ENCODE measurements around the gene RBM34.
A peak's percentile ranks its signal among the peaks of the same experiment; 100 is the strongest.

RBM34 gene

GRCh38 chr1:235152235-235152634, 8.8 kb downstream of the RBM34 start:
- no peak for DNase-seq (ENCODE audit: low read depth in 3 of 3)

DNA sequence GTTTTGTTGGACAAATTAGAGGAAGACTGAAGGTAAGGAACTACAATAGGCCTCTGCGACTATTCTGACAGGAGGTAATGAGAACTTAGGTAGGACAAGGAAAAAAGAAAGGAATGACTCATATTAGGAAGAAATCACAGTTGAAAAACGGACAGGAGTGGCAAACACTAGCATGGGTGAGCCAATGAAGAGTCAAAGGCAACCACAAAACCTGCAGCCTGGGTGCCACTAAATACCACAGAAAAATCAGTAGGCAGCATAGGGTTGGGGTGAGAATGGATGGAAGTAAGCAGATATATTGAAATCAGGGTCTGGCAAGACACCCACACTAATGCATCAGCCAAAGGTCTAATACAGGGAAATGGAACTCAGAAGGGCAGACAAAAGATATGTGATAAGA, 10.0 kb downstream of the RBM34 start:
- DNase-seq (ENCODE audit: low read depth in 3 of 3), result no peak

GRCh38 chr1:235149824-235150223, 11.2 kb downstream of the RBM34 start:
- DNase-seq (ENCODE audit: low read depth in 3 of 3), result no peak

DNA sequence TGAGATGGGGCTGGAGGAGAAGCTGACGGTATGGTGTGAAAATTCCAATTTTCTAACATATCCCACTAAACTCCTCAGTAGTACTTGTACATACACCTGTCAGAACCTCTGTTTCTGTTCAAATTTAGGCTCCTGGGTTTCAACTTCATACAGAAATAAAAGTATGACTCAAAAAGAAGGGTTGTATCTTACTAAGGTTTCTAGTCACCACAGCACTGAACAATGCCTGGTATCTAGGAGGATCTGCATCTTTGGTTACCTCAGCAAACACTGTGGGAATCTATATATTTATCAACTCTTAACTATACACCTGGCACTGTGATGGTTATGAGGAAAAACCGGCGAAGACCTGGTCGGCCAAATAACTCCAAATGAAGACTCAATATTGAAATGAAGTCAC, 13.8 kb downstream of the RBM34 start:
- no peak for DNase-seq (ENCODE audit: low read depth in 3 of 3)

- DNase-seq (ENCODE audit: low read depth in 3 of 3), result no peak
Measured at GRCh38 chr1:235145639-235146038, 15.4 kb downstream of the RBM34 start.

DNA sequence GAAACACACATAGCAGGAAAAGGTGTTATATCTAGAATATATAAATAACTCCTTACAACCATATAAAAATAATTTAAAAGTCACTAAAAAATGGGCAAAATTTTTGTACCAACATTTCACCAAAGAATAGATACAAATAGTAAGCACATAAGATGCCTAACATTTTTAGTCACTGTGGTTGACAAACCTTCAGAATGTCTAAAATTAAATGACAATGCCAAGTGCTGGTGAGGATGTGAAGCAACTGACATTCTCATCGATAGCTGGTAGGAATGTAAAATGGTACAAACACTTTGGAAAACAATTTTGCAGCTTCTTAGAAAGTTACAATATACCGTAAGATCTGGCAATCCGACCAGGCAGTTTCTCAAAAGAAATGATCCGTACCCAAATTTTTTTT, 18.1 kb downstream of the RBM34 start:
- DNase-seq (ENCODE audit: low read depth in 3 of 3), result no peak

DNA sequence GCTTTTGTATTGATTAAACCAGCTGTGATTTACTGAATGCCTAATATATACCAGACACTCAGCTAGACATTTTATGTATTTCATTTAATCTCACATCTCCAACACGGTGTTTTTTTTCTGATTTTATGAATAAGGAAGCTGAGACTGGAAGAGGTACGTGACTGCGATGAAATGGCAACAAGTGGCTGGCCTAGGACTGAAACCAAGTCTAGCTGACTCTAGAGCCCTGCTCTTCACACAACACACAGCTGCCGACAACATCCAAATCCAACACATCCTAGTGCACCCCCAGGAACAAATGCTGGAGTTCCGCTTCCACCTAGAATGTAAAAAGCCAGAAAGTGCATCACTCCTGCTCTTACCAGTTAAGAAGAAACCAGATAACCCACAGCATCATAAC, 21.7 kb downstream of the RBM34 start:
- no peak for DNase-seq (ENCODE audit: low read depth in 3 of 3)

DNA sequence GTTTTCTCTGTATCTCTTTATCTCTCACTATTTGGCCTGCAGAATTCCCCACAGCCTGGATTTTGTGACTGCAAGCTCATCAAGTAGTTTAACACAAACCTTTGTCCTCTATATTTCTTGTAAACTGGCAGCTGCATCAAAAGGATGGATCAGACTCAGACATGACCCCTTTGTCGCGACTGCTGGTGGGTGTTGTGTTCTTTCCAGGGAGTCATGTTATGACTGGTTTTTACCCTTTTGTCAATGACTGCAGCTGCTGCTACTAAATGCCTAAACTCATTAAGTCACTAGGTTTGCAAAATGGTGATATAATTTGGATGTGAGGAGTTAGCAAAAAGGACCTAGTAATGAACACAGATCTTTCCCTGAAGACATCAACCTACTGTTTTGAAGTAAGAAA, 22.2 kb downstream of the RBM34 start:
- DNase-seq (ENCODE audit: low read depth in 3 of 3), result no peak

DNA sequence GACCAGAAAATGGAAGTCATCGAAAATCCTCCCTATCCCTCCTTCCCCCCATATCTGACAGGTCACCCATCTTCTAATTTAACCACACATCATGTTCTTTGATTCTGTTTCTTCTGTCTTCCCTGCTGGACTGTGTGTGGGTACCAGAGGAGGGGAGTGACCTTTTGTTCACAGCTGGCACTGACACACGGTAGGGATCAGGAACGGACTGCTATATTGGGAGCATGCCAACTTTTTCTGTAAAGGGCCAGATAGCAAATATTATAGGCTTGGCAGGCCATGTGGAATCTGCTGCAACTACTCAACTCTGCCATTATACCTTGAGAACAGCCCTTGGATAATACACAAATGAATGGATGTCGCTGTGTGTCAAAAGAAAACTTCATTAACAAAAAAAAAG, 24.9 kb downstream of the RBM34 start:
- DNase-seq (ENCODE audit: low read depth in 3 of 3), result no peak

GRCh38 chr1:235134171-235134570, 26.9 kb downstream of the RBM34 start:
- DNase-seq (ENCODE audit: low read depth in 3 of 3), result no peak

DNA sequence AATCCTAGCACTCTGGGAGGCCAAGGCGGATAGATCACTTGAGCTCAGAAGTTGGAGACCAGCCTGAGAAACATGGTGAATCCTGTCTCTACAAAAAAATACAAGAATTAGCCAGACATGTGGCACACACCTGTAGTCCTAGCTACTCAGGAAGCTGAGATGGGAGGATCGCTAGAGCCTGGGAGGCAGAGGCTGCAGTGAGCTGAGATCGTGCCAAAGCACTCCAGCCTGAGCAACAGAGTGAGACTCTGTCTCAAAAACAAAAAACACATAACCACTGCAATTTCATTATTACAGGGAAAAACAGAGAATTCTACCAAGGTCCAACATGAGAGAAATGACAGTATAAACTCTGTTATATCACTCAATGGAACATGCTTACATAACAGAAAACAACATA, 28.0 kb downstream of the RBM34 start:
- DNase-seq (ENCODE audit: low read depth in 3 of 3), result no peak

DNA sequence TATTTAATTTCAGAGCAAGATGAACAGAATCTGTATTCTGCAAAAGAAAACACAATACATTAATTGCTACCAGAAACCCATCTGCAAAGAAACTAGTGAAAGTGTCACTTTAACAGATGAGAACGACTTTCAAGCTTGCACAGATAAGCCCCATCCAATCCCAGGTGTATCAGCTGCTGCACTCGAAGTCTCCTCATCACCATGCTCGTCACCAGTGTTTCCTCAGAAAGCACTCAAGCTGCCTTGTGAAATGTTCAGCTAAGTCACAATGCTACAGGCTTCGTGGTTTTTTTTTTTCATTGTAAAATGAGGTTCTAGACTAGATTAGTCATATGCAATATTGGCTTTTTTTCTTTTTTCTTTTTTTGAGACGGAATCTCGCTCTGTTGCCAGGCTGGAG, 29.1 kb downstream of the RBM34 start:
- DNase-seq (ENCODE audit: low read depth in 3 of 3), result no peak

DNA sequence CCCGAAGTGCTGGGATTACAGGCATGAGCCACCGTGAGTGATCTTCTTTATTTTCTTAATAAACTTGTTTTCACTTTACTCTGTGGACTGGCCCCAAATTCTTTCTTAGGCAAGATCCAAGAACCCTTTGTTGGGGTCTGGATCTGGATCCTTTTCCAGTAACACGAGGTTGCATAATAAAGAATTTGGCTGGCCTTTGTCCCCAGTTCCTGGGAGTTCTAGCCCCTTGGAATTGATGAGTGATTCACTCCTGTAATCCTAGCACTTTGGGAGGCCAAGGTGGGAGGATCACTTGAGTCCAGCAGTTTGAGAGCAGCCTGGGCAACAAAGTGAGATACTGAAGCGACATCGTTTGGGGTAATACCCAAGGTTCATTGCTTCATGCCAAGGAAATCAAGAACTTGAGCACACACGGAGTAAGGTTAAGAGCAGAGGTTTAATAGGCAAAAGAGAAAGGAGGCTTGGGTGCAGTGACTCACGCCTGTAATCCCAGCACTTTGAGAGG, 30.2 kb downstream of the RBM34 start:
- DNase-seq (ENCODE audit: low read depth in 3 of 3), result no peak

DNA sequence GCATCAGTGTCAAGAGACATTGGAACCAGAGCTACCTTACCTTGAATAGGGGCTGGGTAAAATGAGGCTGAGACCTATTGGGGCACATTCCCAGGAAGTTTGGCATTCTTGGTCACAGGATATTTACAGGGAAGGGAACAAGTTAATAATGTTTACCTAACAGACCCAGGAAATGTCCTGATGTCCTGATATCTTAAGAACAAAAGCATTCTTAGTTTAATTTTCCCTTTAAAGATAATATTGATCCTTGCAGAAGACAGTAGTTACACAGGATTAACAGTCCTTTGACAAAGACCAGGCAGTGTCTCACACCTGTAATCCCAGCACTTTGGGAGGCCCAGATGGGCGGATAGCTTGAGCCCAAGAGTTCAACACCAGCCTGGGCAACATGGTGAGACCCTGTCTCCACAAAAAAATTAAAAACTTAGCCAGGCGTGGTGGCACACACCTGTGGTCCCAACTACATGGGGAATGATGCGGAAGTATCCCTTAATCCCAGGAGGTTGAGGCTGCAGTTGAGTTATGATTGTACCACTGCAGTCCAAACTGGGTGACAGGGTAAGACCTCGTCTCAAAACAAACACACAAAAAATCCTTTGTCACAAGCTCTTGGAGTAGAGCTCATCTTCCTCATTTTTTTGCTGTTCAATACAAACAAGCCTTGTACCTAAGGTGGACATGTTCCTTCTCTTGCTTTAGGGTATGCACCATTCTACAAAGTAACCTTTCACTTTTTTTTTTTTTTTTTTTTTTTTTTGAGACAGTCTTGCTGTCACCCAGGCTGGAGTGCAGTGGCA, 31.1 kb downstream of the RBM34 start:
- DNase-seq (ENCODE audit: low read depth in 3 of 3), result no peak

DNA sequence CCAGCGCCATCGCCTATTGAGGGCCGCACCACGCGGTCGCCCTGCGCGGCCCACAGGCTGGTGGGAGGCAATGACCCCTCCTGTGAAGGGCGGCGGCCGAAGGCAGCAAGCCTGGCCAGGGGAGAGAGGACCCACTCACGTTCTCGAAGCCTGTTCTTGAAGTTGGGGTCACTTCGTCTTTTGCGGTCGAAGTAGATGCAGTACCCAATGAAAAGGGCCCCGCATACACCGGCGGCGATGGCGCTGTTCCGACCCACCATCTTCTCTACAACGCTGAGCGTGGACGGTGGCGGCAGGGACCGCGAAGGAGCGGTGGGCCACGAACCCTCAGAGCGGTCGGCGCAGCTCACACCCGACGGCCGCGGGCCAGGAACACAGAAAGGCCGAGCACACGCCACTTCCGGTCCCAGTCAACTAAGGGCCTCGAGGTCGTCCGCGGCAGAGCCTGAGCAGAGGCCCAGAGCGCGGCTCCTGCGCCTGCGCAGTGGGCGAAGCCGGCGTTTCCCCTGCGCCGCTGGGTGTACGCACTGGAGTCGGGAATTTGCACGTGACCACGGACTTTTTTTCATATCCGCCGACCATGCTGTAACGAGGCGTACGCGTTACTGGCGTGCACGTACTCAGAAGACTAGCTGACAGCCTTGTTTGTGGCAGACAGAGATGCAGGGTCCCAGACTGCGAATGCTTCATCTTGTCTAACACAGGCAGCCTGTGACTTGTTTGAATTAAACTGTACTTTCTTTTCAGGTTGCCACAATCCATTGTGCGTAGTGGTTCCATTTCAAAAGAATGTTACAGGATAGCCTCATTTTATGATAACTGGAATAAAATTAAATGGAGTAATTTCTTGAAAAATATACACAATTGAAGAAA, 32.4 kb downstream of the RBM34 start, which contains the start of gene TOMM20:
Gene TOMM20 (minus strand): TSS at position 382 of the 873 bp plus-strand sequence. CDS start 122 bp downstream, at position 260.
- DNase-seq (ENCODE audit: low read depth in 3 of 3), result peak; percentile 88 to 94 (median 89)

DNA sequence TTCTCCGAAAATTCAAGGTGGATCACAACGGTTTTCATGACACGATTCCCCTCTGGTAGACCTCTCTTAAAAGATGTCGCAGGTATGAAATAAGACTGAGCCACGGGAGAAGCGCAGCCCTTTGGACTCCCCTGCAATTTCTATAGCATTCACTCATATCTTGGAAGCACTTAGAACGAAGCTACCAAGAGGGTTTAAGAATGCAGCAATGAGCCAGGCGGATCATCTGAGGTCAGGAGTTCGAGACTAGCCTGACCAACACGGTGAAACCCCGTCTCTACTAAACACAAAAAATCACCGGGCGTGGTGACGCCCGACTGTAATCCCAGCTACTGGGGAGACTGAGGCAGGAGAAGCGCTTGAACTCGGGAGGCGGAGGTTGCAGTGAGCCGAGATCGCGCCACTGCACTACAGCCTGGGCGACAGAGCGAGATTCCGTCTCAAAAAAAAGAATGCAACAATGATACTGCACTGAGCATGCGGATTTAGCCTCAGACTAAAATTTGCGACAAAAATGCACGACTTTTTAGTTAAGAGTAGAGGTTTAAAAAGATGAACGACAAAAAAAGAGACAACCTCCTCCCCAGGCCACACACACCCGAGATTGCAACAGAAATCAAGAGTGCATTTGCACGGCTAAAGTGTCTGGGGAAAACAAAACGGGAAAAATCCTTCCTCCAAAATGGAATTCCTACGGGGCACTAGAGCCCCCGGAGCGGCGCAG, 33.2 kb downstream of the RBM34 start:
- no peak for DNase-seq (ENCODE audit: low read depth in 3 of 3)

- DNase-seq (ENCODE audit: low read depth in 3 of 3), result no peak
Measured at GRCh38 chr1:235127203-235127602, 33.8 kb downstream of the RBM34 start.

- no peak for DNase-seq (ENCODE audit: low read depth in 3 of 3)
Measured at GRCh38 chr1:235124665-235125064, 36.4 kb downstream of the RBM34 start.

DNA sequence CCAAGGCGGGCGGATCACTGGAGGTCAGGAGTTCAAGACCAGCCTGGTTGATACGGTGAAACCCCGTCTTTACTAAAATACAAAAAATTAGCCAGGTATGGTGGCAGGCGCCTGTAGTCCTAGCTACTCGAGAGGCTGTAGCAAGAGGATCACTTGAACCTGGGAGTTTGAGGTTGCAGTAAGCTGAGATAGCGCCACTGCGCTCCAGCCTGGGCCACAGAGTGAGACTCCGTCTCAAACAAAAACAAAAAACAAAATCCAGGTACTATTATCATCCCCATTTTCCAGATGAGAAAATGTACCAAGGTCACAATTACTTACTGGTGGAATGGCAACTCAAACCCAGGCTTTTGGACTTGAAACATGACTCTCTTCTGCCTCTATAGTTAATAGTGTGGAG, 36.9 kb downstream of the RBM34 start:
- DNase-seq (ENCODE audit: low read depth in 3 of 3), result no peak

DNA sequence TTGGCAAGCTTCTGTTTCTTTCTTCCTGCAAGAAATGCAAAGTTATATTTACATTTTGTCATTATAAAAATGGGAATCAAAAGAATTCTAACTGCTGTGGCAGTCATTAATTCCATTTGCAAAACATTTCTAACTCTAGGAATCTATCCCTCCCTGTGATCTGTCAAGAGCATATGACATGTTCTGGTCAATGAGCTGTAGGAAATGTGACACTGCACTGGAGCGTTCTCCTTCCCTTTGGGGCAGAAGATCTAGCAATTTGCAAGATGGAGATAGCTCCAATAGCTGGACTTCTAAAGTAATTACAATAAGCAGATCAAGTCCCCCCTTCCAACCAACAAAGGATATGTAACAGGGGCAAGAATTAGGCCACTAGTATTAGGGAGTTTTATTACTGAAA, 38.7 kb downstream of the RBM34 start:
- no peak for DNase-seq (ENCODE audit: low read depth in 3 of 3)

DNA sequence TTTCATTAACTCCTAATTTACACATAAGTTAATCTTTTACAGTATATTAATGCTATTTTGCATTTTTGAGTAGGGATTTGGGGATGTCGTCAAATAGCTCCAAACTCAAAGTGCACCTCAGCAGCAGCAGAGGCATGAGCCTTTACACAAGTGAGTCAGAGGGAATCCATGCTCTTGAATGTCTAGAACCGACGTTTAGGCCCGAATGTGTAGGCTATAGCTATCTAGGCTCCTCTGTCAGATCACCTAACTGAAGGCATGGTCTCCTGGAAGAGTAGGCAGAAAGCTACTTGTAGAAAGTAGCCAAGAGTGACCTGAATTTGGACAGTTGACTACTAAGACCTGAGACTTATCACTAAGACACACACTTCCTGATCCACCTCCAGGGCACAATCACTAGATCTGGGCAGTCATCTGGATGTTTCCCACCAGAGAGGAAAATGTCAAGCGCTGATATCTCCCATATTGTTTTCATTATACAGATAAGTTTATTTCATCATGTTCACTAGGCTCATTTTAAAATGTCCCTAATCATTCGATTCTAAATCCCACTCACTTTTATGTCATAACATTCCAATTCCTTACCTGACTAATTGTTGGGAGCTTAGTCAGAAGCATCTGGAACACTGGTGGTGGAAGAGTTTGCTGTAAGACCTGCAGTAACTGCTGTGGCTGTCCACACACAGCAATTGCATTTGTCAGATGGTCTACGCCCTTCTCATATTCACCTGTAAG, 47.7 kb downstream of the RBM34 start:
- no peak for DNase-seq (ENCODE audit: low read depth in 3 of 3)
